ENCODE measurements around the gene EBF3. TPM values are rescaled to one million over a fixed set of nuclear protein-coding genes. Genes with fewer than 3 reads are reported as not detected.

The EBF3 gene
- total and polyA plus RNA-seq, 2 donors (not counting 3 experiments of a cell fraction or from before 2014, with no cell fraction given): 0.92 to 2.7 TPM

- H3K4me2 ChIP-seq (ENCODE audit: insufficient read depth, low read length): no peak overlapping the region
- H4K20me1 ChIP-seq (replicated peaks; ENCODE audit: control insufficient read depth, extremely low read depth, insufficient read depth, low read length): no peaks in the 10 kb centered on the region
- DNase-seq (ENCODE audit: low read depth, low spot score) (no peak), FAIRE-seq (no peak)
- H3K9me1 ChIP-seq (replicated peaks; ENCODE audit: control insufficient read depth, extremely low read depth, insufficient read depth, low read length): no peaks in the 10 kb centered on the region
- H3K9me3 ChIP-seq (replicated peaks; ENCODE audit: control insufficient read depth, insufficient read depth, low read length): no peaks in the 10 kb centered on the region
- dilution Hi-C loops (cut with MboI; ENCODE audit: extremely low pct_ligation_motif_present, low sequenced_read_pairs): no loop called here
- intact Hi-C loops (cut with micrococcal nuclease): no loop called here
- H3K79me2 ChIP-seq (ENCODE audit: control insufficient read depth, insufficient read depth, low read length): no peaks in the 10 kb centered on the region
- H3K9ac ChIP-seq (replicated peaks; ENCODE audit: extremely low read depth, insufficient read depth, low read length): no peak overlapping the region
- no peaks in the 10 kb centered on the region for H3K36me3 ChIP-seq (ENCODE audit: control insufficient read depth in 2 of 2, extremely low read depth in 1 of 2, insufficient read depth in 2 of 2, low read length in 2 of 2)
- H2AFZ ChIP-seq (ENCODE audit: low read depth, low read length): no peak overlapping the region
- H3K4me1 ChIP-seq (ENCODE audit: control insufficient read depth, extremely low read depth, insufficient read depth, low read length): no peaks in the 10 kb centered on the region
- CTCF ChIA-PET: no interaction called here
- TF ChIP-seq MAX (IDR thresholded peaks at IDR 0.05; ENCODE audit: insufficient read depth, insufficient read length) (no peak), POLR2A (IDR thresholded peaks at IDR 0.05; ENCODE audit: low read depth, low read length) (no peak), MYC (IDR thresholded peaks at IDR 0.05; ENCODE audit: low read depth, low read length) (no peak), JUN (IDR thresholded peaks at IDR 0.05; ENCODE audit: borderline replicate concordance, insufficient read depth, insufficient read length, low read depth) (no peak), GATA2 (IDR thresholded peaks at IDR 0.05; ENCODE audit: insufficient read depth, insufficient read length, low read depth, low read length) (no peak), FOS (IDR thresholded peaks at IDR 0.05; ENCODE audit: borderline replicate concordance, insufficient read depth, low read length) (no peak), POLR2AphosphoS5 (IDR thresholded peaks at IDR 0.05; ENCODE audit: insufficient read depth, low read depth, low read length) (no peak)
- no TSS peak for BruUV-seq (replicated peaks)
- no peaks in the 10 kb centered on the region for H3K27me3 ChIP-seq (ENCODE audit: control insufficient read depth in 2 of 2, insufficient read depth in 2 of 2, low read length in 2 of 2)
- no peak overlapping the region for H3K4me3 ChIP-seq (replicated peaks in 1 of 3; ENCODE audit: insufficient read depth in 1 of 3, low read depth in 1 of 3, low read length in 3 of 3)
- POLR2A ChIA-PET: no interaction called here
- H3K27ac ChIP-seq (ENCODE audit: insufficient read depth, low read depth, low read length): no peak overlapping the region
Observed at GRCh38 chr10:129864601-129865126, 99.4 kb downstream of the EBF3 start.

- TF ChIP-seq MYC (IDR thresholded peaks at IDR 0.05; ENCODE audit: low read depth, low read length) (no peak), MAX (IDR thresholded peaks at IDR 0.05; ENCODE audit: insufficient read depth, insufficient read length) (no peak), JUN (IDR thresholded peaks at IDR 0.05; ENCODE audit: borderline replicate concordance, insufficient read depth, insufficient read length, low read depth) (no peak), CTCF (IDR thresholded peaks at IDR 0.05; ENCODE audit: extremely low read depth in 1 of 2, insufficient read depth in 1 of 2, low read depth in 1 of 2, low read length in 2 of 2) (no peak), FOS (IDR thresholded peaks at IDR 0.05; ENCODE audit: borderline replicate concordance, insufficient read depth, low read length) (no peak), EZH2 (IDR thresholded peaks at IDR 0.05; ENCODE audit: borderline replicate concordance, low read depth, low read length, severe bottlenecking) (no peak), GATA2 (IDR thresholded peaks at IDR 0.05; ENCODE audit: insufficient read depth, insufficient read length, low read depth, low read length) (no peak), POLR2A (IDR thresholded peaks at IDR 0.05; ENCODE audit: low read depth, low read length) (no peak), POLR2AphosphoS5 (IDR thresholded peaks at IDR 0.05; ENCODE audit: insufficient read depth, low read depth, low read length) (no peak)
- BruUV-seq (replicated peaks): no TSS peak
- Histone ChIP-seq H3K9me1 (replicated peaks; ENCODE audit: control insufficient read depth, extremely low read depth, insufficient read depth, low read length) (no peaks in the 10 kb centered on the region), H3K4me2 (ENCODE audit: insufficient read depth, low read length) (no peak overlapping the region), H3K36me3 (ENCODE audit: control insufficient read depth in 2 of 2, extremely low read depth in 1 of 2, insufficient read depth in 2 of 2, low read length in 2 of 2) (no peaks in the 10 kb centered on the region), H3K4me1 (ENCODE audit: control insufficient read depth, extremely low read depth, insufficient read depth, low read length) (no peaks in the 10 kb centered on the region), H3K27ac (ENCODE audit: insufficient read depth, low read depth, low read length) (no peak overlapping the region), H3K4me3 (replicated peaks in 1 of 3; ENCODE audit: insufficient read depth in 1 of 3, low read depth in 1 of 3, low read length in 3 of 3) (no peak overlapping the region), H3K9me3 (replicated peaks; ENCODE audit: control insufficient read depth, insufficient read depth, low read length) (no peaks in the 10 kb centered on the region), H3K27me3 (ENCODE audit: control insufficient read depth in 2 of 2, insufficient read depth in 2 of 2, low read length in 2 of 2) (no peaks in the 10 kb centered on the region), H3K9ac (replicated peaks; ENCODE audit: extremely low read depth, insufficient read depth, low read length) (no peak overlapping the region), H2AFZ (ENCODE audit: low read depth, low read length) (no peak overlapping the region), H4K20me1 (replicated peaks; ENCODE audit: control insufficient read depth, extremely low read depth, insufficient read depth, low read length) (no peaks in the 10 kb centered on the region), H3K79me2 (ENCODE audit: control insufficient read depth, insufficient read depth, low read length) (no peaks in the 10 kb centered on the region)
- intact Hi-C loops (cut with micrococcal nuclease) (no loop called here), dilution Hi-C loops (cut with MboI; ENCODE audit: extremely low pct_ligation_motif_present, low sequenced_read_pairs) (no loop called here)
- ChIA-PET CTCF (no interaction called here), POLR2A (no interaction called here)
- no peak for FAIRE-seq
- DNase-seq (ENCODE audit: low read depth, low spot score): no peak
Observed at GRCh38 chr10:129864082-129864481, 100.0 kb downstream of the EBF3 start.
